K562 (cell line): ENCODE data around the gene GALK2. TPM values are rescaled to one million over a fixed set of nuclear protein-coding genes. Genes with fewer than 3 reads are reported as not detected.
A peak's percentile ranks its signal among the peaks of the same experiment; 100 is the strongest.

Experiments
- BDP1 ChIP-seq: IDR thresholded peaks from 3 replicates; pipeline ENCODE4 v1.6.1; 2011; ENCODE audit not compliant: insufficient read length, insufficient read depth
- COPS2 ChIP-seq: fragments of 450-650 bp; conservative IDR thresholded peaks from 2 replicates; pipeline ENCODE4 v1.6.1; 2016; ENCODE audit warnings: mild to moderate bottlenecking, moderate library complexity
- GATA2 ChIP-seq: sonication (generic); formaldehyde crosslinking; IDR thresholded peaks from 2 replicates; pipeline ENCODE4 v1.4.0; 2020; ENCODE audit warnings: mild to moderate bottlenecking, missing genetic modification reagents
- KDM4B ChIP-seq, 2 experiments: fragments of 450-650 bp in 1 of 2; sonication (generic) in 1 of 2; IDR thresholded peaks; 2 replicates each; pipeline ENCODE4 v1.6.1; 2016 to 2017; ENCODE audit warnings: borderline replicate concordance in 2 of 2, antibody characterized with exemption in 1 of 2, low read depth in 1 of 2, mild to moderate bottlenecking in 1 of 2
- LCOR ChIP-seq: sonication (generic); formaldehyde crosslinking; IDR thresholded peaks from 2 replicates; pipeline ENCODE4 v1.8.0; 2022; ENCODE audit warnings: mild to moderate bottlenecking, missing genetic modification reagents
- NCOA1 ChIP-seq: fragments of 450-650 bp; IDR thresholded peaks from 2 replicates; pipeline ENCODE4 v1.6.1; 2016; ENCODE audit warnings: low read depth
- POU5F1 ChIP-seq: fragments of 150-350 bp; IDR thresholded peaks from 2 replicates; pipeline ENCODE4 v1.6.1; 2014; ENCODE audit warnings: borderline replicate concordance, low read length, low read depth, mild to moderate bottlenecking; ENCODE audit not compliant: partially characterized antibody
- PURB ChIP-seq: sonication (generic); formaldehyde crosslinking; IDR thresholded peaks from 2 replicates; pipeline ENCODE4 v1.9.0; 2021; ENCODE audit warnings: low read depth, mild to moderate bottlenecking, missing genetic modification reagents
- SIN3A ChIP-seq, 2 experiments: fragments of 150-350 bp in 1 of 2; IDR thresholded peaks; 2 replicates each; pipeline ENCODE4 v1.6.1; 2011 to 2016; ENCODE audit warnings: borderline replicate concordance in 2 of 2, low read depth in 2 of 2, low read length in 2 of 2, mild to moderate bottlenecking in 2 of 2, moderate library complexity in 2 of 2; ENCODE audit not compliant: control insufficient read depth in 1 of 2
- TAL1 ChIP-seq: fragments of 450-650 bp; IDR thresholded peaks from 2 replicates; pipeline ENCODE4 v1.6.1; 2016; ENCODE audit warnings: mild to moderate bottlenecking
- TRIM28 ChIP-seq: fragments of 450-650 bp; IDR thresholded peaks from 2 replicates; pipeline ENCODE4 v1.6.1; 2017
- ZNF79 ChIP-seq: fragments of 250-450 bp; sonication (Bioruptor Pico); IDR thresholded peaks from 2 replicates; pipeline ENCODE4 v1.4.0; 2020; ENCODE audit warnings: low read depth, mild to moderate bottlenecking, moderate library complexity
- polyA plus RNA-seq, 8 experiments: library from polyadenylated mRNA; depleted of rRNA in 4 of 8; stranded (reverse) in 5 of 8; unstranded in 3 of 8; fragments of >200 nt; fragmentation: Nextera tagmentation in 2 of 8; fragmentation: Illumina TruSeq in 1 of 8; extraction: Ambion mirVana in 2 of 8; extraction: Trizol in 1 of 8; gene quantifications; 2 replicates each; pipeline versions ENCODE4 v1.2.1 to v1.2.3, GENCODE V29; 2011 to 2014; ENCODE audit warnings: inconsistent platforms in 1 of 8, missing spikeins in 1 of 8
- total RNA-seq, 7 experiments: library from RNA; depleted of rRNA in 6 of 7; stranded (reverse); fragments of >200 nt in 6 of 7; fragmentation: Illumina TruSeq in 2 of 7; extraction: Trizol in 2 of 7; gene quantifications; 2 replicates each; pipeline versions ENCODE4 v1.2.1 to v1.2.3, GENCODE V29; 2011 to 2021; ENCODE audit warnings: low replicate concordance in 1 of 7
- TF ChIP-seq, protein P1 (sequence below): sonication (generic); formaldehyde crosslinking; IDR thresholded peaks from 2 replicates; pipeline ENCODE4 v1.8.0; 2023; ENCODE audit warnings: mild to moderate bottlenecking, missing genetic modification reagents
- TF ChIP-seq, protein P2 (sequence below): IDR thresholded peaks from 2 replicates; pipeline ENCODE4 v1.6.1; 2016; ENCODE audit warnings: missing genetic modification characterization, missing compliant biosample characterization
- TF ChIP-seq, protein P3 (sequence below): fragments of 450-650 bp; formaldehyde crosslinking; IDR thresholded peaks from 2 replicates; pipeline ENCODE4 v1.4.0; 2022; ENCODE audit warnings: missing genetic modification characterization
- TF ChIP-seq, protein P4 (sequence below): fragments of 450-650 bp; formaldehyde crosslinking; IDR thresholded peaks from 2 replicates; pipeline ENCODE4 v1.4.0; 2022; ENCODE audit warnings: mild to moderate bottlenecking, moderate library complexity
- TF ChIP-seq, protein P5 (sequence below): sonication (generic); formaldehyde crosslinking; IDR thresholded peaks from 2 replicates; pipeline ENCODE4 v1.5.0; 2020; ENCODE audit warnings: missing genetic modification reagents
- TF ChIP-seq, protein P6 (sequence below): fragments of 250-450 bp; sonication (Bioruptor Pico); IDR thresholded peaks from 2 replicates; pipeline ENCODE4 v1.8.0; 2021; ENCODE audit warnings: moderate library complexity, mild to moderate bottlenecking, inconsistent platforms

GALK2 gene
- total and polyA plus RNA-seq, 9 of the 15 experiments (the other 6 are each of a cell fraction or from before 2014, with no cell fraction given), result 32.8 to 82.0 (median 54.4) TPM

DNA sequence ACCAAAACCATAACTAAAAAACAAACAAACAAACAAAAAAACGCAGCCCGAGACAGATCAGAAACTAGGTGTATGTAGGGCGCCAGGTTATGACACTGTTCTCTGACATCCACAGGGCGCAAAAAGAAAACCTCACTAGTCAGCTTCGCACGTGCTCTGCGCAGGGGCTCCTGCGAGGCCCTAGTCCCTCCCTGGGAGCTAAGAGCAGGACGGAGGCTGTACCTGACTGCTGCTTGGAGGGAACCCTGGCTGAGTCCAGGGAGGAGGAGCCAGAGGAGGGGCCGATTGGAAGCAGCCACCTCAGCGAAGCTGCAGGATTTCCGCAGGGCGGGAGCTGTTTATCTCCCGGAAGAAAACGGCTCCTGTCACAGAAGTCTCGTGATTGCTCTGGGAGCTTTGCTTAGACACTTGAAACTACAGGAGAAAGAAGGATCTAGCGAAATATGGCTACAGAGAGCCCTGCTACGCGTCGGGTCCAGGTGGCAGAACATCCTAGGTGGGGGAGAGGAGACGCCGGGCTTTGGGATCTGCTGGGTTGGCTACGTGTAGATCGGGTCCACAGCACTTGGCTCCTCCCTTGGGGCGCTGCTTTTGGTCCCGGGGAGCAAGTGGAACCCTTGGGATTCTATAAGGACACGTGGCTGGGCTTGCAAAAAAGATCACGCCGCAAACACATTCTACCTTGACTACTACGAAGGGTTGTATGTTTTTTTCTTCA is at the start of gene GALK2 (continued):
- TF ChIP-seq, protein P1, sequence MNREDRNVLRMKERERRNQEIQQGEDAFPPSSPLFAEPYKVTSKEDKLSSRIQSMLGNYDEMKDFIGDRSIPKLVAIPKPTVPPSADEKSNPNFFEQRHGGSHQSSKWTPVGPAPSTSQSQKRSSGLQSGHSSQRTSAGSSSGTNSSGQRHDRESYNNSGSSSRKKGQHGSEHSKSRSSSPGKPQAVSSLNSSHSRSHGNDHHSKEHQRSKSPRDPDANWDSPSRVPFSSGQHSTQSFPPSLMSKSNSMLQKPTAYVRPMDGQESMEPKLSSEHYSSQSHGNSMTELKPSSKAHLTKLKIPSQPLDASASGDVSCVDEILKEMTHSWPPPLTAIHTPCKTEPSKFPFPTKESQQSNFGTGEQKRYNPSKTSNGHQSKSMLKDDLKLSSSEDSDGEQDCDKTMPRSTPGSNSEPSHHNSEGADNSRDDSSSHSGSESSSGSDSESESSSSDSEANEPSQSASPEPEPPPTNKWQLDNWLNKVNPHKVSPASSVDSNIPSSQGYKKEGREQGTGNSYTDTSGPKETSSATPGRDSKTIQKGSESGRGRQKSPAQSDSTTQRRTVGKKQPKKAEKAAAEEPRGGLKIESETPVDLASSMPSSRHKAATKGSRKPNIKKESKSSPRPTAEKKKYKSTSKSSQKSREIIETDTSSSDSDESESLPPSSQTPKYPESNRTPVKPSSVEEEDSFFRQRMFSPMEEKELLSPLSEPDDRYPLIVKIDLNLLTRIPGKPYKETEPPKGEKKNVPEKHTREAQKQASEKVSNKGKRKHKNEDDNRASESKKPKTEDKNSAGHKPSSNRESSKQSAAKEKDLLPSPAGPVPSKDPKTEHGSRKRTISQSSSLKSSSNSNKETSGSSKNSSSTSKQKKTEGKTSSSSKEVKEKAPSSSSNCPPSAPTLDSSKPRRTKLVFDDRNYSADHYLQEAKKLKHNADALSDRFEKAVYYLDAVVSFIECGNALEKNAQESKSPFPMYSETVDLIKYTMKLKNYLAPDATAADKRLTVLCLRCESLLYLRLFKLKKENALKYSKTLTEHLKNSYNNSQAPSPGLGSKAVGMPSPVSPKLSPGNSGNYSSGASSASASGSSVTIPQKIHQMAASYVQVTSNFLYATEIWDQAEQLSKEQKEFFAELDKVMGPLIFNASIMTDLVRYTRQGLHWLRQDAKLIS (CRISPR knock-in tag), result peak; percentile 81; the same call in 1 of the 2 replicates
- peak in 1 of 2 experiments; percentile 54; a peak in 2 of 4 replicates for TF ChIP-seq SIN3A (IDR thresholded peaks at IDR 0.05; ENCODE audit: borderline replicate concordance in 2 of 2, control insufficient read depth in 1 of 2, low read depth in 2 of 2, low read length in 2 of 2)
- TF ChIP-seq GATA2 (CRISPR knock-in tag), result no peak
- TF ChIP-seq ZNF79, result no peak
- TF ChIP-seq, protein P2, sequence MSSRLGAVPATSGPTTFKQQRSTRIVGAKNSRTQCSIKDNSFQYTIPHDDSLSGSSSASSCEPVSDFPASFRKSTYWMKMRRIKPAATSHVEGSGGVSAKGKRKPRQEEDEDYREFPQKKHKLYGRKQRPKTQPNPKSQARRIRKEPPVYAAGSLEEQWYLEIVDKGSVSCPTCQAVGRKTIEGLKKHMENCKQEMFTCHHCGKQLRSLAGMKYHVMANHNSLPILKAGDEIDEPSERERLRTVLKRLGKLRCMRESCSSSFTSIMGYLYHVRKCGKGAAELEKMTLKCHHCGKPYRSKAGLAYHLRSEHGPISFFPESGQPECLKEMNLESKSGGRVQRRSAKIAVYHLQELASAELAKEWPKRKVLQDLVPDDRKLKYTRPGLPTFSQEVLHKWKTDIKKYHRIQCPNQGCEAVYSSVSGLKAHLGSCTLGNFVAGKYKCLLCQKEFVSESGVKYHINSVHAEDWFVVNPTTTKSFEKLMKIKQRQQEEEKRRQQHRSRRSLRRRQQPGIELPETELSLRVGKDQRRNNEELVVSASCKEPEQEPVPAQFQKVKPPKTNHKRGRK (tag), result no peak
- TF ChIP-seq PURB (CRISPR knock-in tag), result no peak
- TF ChIP-seq, protein P3, sequence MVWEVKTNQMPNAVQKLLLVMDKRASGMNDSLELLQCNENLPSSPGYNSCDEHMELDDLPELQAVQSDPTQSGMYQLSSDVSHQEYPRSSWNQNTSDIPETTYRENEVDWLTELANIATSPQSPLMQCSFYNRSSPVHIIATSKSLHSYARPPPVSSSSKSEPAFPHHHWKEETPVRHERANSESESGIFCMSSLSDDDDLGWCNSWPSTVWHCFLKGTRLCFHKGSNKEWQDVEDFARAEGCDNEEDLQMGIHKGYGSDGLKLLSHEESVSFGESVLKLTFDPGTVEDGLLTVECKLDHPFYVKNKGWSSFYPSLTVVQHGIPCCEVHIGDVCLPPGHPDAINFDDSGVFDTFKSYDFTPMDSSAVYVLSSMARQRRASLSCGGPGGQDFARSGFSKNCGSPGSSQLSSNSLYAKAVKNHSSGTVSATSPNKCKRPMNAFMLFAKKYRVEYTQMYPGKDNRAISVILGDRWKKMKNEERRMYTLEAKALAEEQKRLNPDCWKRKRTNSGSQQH (CRISPR knock-in tag), result no peak
- TF ChIP-seq, protein P4, sequence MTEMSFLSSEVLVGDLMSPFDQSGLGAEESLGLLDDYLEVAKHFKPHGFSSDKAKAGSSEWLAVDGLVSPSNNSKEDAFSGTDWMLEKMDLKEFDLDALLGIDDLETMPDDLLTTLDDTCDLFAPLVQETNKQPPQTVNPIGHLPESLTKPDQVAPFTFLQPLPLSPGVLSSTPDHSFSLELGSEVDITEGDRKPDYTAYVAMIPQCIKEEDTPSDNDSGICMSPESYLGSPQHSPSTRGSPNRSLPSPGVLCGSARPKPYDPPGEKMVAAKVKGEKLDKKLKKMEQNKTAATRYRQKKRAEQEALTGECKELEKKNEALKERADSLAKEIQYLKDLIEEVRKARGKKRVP (CRISPR knock-in tag), result no peak
- TF ChIP-seq, protein P5, sequence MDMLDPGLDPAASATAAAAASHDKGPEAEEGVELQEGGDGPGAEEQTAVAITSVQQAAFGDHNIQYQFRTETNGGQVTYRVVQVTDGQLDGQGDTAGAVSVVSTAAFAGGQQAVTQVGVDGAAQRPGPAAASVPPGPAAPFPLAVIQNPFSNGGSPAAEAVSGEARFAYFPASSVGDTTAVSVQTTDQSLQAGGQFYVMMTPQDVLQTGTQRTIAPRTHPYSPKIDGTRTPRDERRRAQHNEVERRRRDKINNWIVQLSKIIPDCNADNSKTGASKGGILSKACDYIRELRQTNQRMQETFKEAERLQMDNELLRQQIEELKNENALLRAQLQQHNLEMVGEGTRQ (CRISPR knock-in tag), result 0 out of 2 replicates have a peak, but pooled peaks have one; percentile 42
- TF ChIP-seq TAL1, result no peak
- TF ChIP-seq, protein P6, sequence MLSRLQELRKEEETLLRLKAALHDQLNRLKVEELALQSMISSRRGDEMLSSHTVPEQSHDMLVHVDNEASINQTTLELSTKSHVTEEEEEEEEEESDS (CRISPR knock-in tag), result no peak
- TF ChIP-seq NCOA1, result no peak
- TF ChIP-seq TRIM28, result 0 out of 2 replicates have a peak, but pooled peaks have one; percentile 17
- peak; percentile 93 for TF ChIP-seq LCOR (CRISPR knock-in tag)
- TF ChIP-seq KDM4B (IDR thresholded peaks at IDR 0.05; ENCODE audit: borderline replicate concordance in 2 of 2, low read depth in 1 of 2), result no peak; a peak in 1 of 4 replicates
- TF ChIP-seq BDP1, result no peak
- no peak for TF ChIP-seq COPS2
- TF ChIP-seq POU5F1, result peak; percentile 4
